ENCODE results near the gene CFAP74.
"Not testable (repeated sequence)": the region's sequence is repeated elsewhere in the genome, so short reads cannot be mapped to it uniquely, and the experiment has no call there.

The CFAP74 gene

GRCh38 chr1:1939296-1940122 lies 64.1 kb downstream of the CFAP74 start:
- no peak for DNase-seq (ENCODE audit: low read depth)
- no peak overlapping the region for H3K4me3 ChIP-seq (ENCODE audit: control insufficient read depth, low read depth, low read length)
- no peak for TF ChIP-seq CTCF (conservative IDR thresholded peaks at IDR 0.05; ENCODE audit: control insufficient read depth, insufficient read depth, low read depth, low read length)

GRCh38 chr1:1938613-1939295 lies 64.8 kb downstream of the CFAP74 start:
- TF ChIP-seq CTCF (conservative IDR thresholded peaks at IDR 0.05; ENCODE audit: control insufficient read depth, insufficient read depth, low read depth, low read length) = no peak
- DNase-seq (ENCODE audit: low read depth) = no peak
- H3K4me3 ChIP-seq (ENCODE audit: control insufficient read depth, low read depth, low read length) = no peak overlapping the region

GRCh38 chr1:1938276-1938573 lies 65.4 kb downstream of the CFAP74 start:
- no peak for TF ChIP-seq CTCF (conservative IDR thresholded peaks at IDR 0.05; ENCODE audit: control insufficient read depth, insufficient read depth, low read depth, low read length)
- no peak overlapping the region for H3K4me3 ChIP-seq (ENCODE audit: control insufficient read depth, low read depth, low read length)
- DNase-seq (ENCODE audit: low read depth) = no peak

- no peak for DNase-seq (ENCODE audit: low read depth)
- TF ChIP-seq CTCF (conservative IDR thresholded peaks at IDR 0.05; ENCODE audit: control insufficient read depth, insufficient read depth, low read depth, low read length) = no peak
Measured at GRCh38 chr1:1937549-1938275, 65.9 kb downstream of the CFAP74 start.

GRCh38 chr1:1937061-1937460 lies 66.5 kb downstream of the CFAP74 start:
- no peak overlapping the region for H3K4me3 ChIP-seq (ENCODE audit: control insufficient read depth, low read depth, low read length)
- no peak for DNase-seq (ENCODE audit: low read depth)
- no peak for TF ChIP-seq CTCF (conservative IDR thresholded peaks at IDR 0.05; ENCODE audit: control insufficient read depth, insufficient read depth, low read depth, low read length)

More at GRCh38 chr1:1937549-1938275, 65.9 kb downstream of the CFAP74 start:
- H3K4me3 ChIP-seq (ENCODE audit: control insufficient read depth, low read depth, low read length) = no peak overlapping the region

GRCh38 chr1:1934848-1935247 lies 68.7 kb downstream of the CFAP74 start:
- H3K4me3 ChIP-seq (ENCODE audit: control insufficient read depth, low read depth, low read length); DNase-seq (ENCODE audit: low read depth): not testable (repeated sequence)

Data from fibroblast of mammary gland (primary cell).